GM21381 (cell line): Measurements from ENCODE around the gene UBE3A.

Source experiments
- ATAC-seq: cut with Tn5 transposase; IDR thresholded peaks from one replicate; pipeline ENCODE4 v1.9.1; 2021; ENCODE audit warnings: mild to moderate bottlenecking, moderate library complexity; ENCODE audit not compliant: unreplicated experiment

UBE3A gene

GRCh38 chr15:25406846-25407245, 32.0 kb downstream of the UBE3A start:
- ATAC-seq = no peak

DNA sequence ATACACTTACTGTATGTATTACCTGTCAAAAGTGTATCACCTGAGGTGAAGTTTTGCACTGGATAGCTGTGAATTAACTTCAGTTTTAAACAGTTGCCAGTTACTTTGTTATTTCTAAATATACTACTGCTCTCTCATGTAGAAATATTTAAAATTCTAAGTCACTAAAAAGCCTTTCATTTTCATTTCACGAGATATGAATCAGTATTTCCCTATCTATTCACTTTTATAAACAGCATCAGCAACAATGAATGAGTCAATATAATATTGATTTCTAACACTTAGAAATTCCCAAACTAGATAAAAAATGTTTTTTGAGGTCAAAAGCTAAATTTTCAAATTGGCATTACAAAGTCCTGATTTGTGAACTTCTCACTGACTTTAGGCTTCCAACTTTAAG, 32.6 kb downstream of the UBE3A start:
- ATAC-seq = no peak

GRCh38 chr15:25403771-25404170, 35.1 kb downstream of the UBE3A start:
- ATAC-seq = no peak

DNA sequence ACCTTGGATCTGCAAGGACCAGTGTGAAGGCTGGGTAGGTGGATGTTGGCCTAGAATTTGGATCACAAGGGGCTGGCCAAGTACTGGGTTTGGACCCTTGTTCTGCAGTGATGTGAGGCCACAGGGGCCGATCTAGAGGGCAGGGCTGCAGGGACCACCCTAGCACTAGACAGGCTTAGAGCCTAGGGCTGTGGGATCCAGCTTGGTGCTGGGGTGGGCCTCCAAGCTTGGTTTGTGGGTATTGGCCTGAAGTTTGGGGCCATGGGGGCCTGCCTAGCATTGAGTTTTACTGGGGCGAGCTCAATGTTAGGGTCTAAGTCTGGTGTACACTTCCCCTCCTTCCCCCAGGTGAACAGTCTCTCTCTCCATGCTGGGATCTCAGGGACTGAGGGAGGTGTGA, 36.5 kb downstream of the UBE3A start:
- no peak for ATAC-seq

DNA sequence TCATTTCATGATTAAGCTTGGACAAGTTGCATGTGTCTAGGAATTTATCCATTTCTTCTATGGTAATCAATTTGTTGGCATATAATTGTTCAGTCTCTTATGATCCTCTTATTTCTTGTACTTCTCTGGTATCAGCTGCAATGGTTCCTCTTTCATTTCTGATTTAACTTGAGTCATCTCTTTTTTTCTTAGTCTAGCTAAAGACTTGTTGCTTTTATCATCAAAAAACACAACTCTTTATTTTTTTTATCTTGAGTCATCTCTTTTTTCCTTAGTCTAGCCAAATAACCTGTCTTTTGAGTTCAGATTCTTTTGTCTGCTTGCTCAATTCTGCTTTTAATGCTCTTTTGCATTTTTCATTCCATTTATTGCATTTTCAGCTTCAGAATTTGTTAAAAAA, 37.3 kb downstream of the UBE3A start:
- ATAC-seq = no peak

- no peak for ATAC-seq
Observed at GRCh38 chr15:25397100-25397499, 41.7 kb downstream of the UBE3A start.

DNA sequence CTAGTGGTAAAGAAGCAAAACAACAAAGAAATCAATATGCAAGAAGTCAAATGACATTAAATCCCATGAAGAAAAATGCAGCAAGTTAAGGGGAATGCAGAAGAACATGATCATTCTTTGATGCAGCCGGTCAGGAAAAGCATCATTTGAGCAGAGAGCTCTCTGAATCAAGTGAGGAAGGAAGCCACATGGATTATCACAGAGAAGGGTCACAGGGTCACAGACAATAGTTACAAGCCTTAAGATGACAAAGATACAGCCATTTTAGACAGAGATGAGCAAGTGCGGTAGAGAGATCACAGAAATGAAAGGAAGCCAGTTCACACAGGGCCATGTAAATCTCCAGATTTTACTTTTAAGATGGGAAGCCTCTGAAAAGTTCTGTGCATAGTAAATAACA, 43.9 kb downstream of the UBE3A start:
- no peak for ATAC-seq

- ATAC-seq = no peak
Observed at GRCh38 chr15:25392806-25393205, 46.0 kb downstream of the UBE3A start.

DNA sequence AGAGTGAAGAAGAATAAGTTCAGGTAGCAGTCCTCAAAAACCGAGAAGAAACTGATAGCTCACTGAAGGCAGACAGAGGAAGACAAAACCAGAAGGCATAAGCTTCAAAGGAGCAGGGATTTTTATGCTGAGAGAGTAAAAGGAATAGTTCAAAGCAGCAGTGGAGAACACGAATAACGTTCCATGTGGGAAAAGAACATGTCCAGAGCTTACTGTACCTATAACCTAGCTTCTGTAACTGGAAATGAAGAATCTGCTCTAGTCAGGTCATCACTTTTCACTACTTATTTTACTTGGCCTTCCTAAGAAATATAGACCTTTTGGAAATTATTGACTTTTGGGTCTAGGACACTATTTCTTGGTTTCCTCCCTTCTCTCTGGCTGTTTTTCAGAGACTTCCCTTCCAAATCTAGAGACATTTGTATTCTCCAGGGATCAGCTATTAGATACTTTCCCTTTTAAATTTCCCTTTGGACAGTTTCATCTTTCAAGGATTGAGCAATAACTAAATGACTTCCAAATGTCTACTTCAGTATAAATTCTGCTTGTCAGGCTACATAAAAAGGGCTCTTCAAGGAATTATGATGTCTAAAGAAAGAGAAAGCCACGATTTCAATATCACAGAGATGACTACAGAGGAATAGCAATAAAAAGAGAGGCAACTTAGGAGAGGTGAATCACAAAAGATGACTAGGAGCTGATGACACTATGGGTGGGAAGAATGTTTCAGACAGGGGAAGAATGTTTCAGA, 46.7 kb downstream of the UBE3A start:
- ATAC-seq = no peak

DNA sequence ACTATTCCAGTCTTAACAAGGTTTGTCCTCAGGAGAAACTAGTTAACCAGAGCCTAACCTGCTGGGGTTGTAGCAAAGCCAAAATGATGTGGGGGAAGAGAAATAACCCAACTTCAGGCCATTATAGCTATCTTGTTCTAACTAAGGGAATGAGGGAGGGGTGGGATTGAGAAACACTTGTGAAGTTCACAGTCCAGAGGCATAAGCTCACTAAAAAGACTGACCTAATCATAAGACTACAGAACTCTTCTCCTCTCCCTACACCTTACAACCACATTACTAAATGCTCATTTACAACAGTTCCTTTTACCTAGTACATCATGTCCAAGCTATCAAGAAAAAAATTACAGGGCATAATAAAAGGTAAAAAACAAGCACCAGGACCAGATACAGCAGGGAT, 52.8 kb downstream of the UBE3A start:
- no peak for ATAC-seq

GRCh38 chr15:25381579-25381978, 57.2 kb downstream of the UBE3A start:
- no peak for ATAC-seq

DNA sequence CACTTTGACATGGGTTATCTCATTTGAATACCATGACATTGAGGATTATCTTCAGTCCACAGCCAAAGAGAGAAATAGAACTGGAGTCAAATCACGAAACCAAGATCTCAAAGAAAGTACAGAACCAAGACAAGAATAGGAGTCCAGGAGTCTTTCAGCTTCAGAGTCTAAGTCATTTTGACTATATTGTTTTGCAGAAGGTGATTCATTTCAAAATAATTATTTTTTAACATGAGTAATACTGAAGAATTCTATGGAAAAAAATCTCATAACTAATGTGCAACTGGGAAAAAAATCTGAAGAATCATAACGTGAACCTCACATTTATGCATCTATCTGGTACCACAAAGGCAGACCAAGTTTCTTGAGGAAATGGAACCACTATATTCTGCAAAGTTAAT, 60.3 kb downstream of the UBE3A start:
- no peak for ATAC-seq

DNA sequence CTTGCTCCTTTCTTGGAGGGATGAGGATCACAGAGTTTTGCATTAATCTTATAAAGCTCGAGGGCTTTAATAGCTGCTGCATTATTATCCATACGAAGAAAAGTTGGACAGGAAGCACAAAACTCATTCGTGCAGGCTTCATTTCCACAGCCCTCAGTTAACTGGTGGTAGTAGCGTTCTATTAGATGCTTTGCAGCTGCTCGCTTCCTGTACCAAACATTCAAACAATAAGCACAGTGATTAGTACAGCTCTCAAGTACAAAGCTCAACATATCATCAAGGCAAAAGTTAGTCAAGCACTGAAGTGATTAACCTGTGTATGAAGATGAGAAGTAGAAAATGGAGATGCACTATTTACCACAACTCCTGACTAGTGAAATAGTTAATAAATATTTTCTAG, 63.3 kb downstream of the UBE3A start:
- ATAC-seq = no peak

- no peak for ATAC-seq
Observed at GRCh38 chr15:25374143-25374542, 64.7 kb downstream of the UBE3A start.

- ATAC-seq = no peak
Observed at GRCh38 chr15:25372298-25372697, 66.5 kb downstream of the UBE3A start.

- ATAC-seq = no peak
Observed at GRCh38 chr15:25368850-25369249, 70.0 kb downstream of the UBE3A start.

DNA sequence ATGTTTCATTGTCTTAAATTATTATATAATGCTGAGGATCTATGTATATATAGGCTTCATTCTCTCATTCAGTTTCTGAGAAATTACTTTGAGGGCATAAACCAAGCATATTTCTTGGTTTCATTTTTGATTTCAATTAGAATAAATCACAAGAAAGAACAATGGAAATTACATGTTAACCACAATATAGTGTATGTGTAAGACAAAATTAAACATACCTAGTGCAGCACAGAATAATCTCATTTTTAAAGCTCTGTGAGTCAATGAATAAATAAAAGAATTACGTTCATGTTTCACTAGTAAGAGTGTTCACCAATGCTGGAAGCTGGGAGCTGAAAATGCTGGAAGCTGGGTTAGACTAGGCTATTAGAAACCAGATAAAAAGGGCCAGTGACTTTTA, 72.8 kb downstream of the UBE3A start:
- no peak for ATAC-seq

GRCh38 chr15:25362545-25362944, 76.3 kb downstream of the UBE3A start:
- no peak for ATAC-seq

- ATAC-seq = no peak
Observed at GRCh38 chr15:25347707-25348106, 91.1 kb downstream of the UBE3A start.

- ATAC-seq = no peak
Observed at GRCh38 chr15:25346371-25346770, 92.5 kb downstream of the UBE3A start.

DNA sequence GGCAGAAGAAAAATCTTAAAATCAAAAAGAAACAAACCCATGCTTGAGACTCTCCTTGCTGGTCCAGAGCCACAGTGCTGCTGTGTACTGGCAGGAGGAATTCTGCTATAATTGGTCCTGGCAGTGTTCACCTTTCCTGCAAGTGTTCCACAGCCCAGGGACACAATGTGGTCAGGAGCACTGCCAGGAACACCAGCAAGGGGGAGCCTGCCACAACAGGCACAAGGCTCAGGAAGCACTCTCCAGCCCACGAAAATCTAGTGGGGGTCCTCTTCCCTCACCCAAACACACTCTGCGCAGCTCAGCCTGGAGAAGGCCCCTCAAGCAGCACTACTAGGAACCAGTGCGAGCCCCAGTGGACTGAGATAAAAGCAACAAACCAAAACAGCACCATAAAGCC, 92.9 kb downstream of the UBE3A start:
- ATAC-seq = no peak

GRCh38 chr15:25342629-25343028, 96.2 kb downstream of the UBE3A start:
- ATAC-seq = no peak

GRCh38 chr15:25339431-25339830, 99.4 kb downstream of the UBE3A start:
- ATAC-seq = no peak
